Measurements from ENCODE around the gene SLC9A7.
"Not testable (repeated sequence)": the region's sequence is repeated elsewhere in the genome, so short reads cannot be mapped to it uniquely, and the experiment has no call there.

SLC9A7 gene

DNA sequence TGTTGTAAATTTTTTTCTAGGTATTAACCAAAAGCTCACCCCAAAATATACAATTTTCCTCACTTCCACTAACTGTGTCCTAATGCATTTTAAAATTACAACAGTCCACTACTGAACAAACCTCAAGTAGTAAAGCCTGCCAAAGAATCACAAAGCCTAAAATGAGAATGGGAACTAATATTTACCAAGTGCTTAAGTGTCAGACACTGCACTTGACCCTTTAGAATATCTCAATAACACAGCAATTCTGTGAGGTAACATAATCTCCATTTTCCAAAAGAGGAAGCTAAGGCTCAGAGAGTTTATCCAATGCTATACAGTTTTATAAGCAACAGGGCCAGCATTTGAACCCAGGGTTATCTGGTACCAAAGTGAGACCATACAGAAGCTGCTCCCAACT, 4.9 kb downstream of the SLC9A7 start:
- no peak for DNase-seq (ENCODE audit: low read depth)

DNA sequence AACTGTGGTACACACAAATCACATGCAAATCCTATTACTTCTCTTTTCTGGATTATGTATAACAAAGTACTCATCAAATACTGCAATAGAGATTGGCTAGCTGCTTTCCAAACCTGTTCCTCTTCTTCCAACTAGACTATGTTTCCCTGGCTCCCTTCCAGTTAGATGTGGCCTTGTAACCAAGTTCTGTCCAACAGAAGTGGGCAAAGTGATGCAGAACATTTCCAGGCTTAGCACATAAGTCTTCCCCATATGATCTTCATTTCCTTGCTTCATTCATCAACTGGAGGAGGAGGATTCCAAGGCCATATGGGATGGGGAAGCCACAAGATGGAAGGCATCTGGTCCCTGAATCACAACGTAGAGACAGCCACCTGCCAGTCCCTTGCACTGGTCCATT, 8.0 kb downstream of the SLC9A7 start:
- no peak for DNase-seq (ENCODE audit: low read depth)

GRCh38 chrX:46744009-46744408, 14.9 kb downstream of the SLC9A7 start:
- no peak for DNase-seq (ENCODE audit: low read depth)

DNA sequence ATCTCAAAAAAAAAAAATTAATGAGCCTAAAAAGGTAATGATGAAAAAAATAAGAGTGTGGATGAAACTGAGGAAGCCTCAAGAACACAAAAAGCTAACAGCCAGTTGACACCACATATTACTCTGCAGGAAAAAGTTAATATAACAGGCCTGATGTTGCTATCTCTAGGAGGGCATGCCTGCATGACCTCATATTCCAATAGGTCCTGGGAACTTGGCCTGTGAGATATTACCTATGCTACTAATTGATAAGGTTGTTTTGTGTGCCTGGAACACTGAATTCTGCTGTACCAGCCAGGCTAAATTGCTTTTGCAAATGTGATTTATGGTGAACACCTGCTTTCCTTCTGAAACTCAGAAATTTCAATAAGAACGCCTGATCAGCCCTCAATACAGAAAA, 15.9 kb downstream of the SLC9A7 start:
- DNase-seq (ENCODE audit: low read depth), result no peak

DNA sequence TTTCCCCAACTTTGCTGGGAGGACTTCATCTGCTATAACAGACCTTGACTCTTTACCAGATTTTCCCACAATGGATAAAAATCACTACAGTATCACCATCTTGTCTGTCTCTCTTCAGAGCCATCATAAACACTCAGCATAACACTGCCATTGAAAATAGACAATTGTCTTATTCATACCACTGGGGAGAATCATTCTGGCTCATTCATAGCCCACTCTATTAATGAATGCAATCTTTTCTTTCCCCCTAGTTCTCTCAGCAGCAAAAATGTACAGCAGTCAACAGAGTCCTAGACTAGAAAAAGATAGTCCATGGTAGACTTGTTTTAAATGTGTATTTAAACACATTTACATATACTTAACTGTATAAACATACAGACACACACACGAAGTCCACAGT, 19.2 kb downstream of the SLC9A7 start:
- DNase-seq (ENCODE audit: low read depth), result no peak

DNA sequence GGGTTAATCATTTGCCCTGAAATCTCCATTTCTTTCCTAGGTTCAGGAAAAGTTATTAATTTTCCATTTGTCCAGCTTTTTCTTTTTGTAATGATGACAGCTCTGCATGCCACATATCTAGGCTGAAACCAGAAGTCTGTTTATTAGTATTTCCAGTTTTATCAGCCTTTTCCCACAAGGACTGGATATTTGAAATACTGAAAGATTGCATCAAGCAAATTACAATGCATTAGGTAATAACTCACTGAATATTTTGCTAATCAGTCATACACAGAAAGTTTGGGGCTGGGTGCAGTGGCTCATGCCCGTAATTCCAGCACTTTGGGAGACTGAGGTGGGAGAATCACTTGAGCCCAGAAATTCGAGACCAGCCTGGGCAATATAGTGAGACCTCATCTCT, 21.5 kb downstream of the SLC9A7 start:
- DNase-seq (ENCODE audit: low read depth), result no peak

GRCh38 chrX:46737041-46737440, 21.9 kb downstream of the SLC9A7 start:
- DNase-seq (ENCODE audit: low read depth), result no peak

DNA sequence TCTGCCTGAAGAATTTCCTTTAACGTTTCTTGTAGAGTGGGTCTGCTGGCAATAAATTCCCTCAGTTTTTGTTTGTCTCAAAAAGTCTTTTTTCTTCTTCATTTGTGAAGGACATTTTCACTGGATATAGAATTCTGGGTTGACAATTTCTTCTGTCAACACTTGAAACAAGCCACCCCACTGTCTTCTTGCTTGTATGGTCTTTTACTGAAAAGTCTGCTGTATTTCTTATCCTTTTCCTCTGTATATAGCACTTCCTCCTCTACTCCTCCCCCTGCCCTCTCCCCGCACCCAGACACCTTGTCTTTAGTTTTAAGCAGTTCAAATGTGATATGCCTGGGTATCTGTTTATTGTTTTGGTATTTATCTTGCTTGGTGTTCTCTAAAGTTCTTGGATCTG, 23.3 kb downstream of the SLC9A7 start:
- no peak for DNase-seq (ENCODE audit: low read depth)

DNA sequence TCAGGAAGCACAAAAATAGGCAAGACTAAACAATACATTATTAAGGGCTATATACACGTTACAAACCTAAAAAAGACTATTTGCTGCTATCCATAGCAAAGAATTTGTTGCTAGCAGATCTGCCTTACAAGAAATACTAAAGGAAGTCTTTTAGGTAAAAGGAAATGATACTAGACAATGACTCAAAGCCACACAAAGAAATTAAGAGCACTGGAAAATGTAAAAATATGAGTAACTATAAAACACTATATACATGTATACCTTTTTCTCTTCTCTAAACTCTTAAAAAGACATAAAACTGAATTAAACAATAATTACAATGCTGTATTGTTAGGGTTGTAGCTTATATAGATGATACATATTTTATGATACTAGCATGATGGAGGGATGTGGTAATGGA, 25.7 kb downstream of the SLC9A7 start:
- DNase-seq (ENCODE audit: low read depth), result no peak

DNA sequence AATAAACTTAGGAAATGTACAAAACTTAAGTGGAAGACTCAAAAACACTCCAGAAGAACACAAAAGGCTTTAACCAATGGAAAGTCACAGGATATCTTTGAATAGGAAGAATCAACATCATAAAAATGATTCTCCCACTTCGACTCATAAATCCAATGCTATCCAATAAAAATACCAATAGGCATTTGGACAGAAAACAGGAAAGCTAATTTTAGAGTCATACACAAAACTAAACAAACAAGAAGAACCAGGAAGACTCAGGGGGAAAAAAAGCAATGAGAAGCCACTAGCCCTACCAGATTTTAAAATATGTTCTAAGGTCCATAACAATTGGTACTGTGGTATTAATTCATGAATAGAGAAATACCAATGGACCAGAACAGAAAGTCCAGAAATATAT, 28.2 kb downstream of the SLC9A7 start:
- DNase-seq (ENCODE audit: low read depth), result no peak

- no peak for DNase-seq (ENCODE audit: low read depth)
Measured at GRCh38 chrX:46727441-46727840, 31.5 kb downstream of the SLC9A7 start.

DNA sequence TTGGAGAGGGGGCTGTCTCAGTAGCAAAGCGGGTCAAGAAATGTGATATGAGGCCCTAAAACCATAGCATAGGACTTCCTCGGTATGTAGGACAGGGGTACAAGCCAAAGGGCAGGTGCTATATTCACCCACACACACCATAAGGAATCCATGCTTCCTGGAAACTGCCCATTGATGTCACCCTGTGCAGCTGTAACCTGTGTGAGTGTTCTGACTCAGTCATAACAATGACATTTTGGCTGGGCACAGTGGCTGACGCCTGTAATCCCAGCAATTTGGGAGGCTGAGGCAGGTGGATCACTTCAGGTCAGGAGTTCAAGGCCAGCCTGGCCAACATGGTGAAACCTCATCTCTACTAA, 35.4 kb downstream of the SLC9A7 start:
- DNase-seq (ENCODE audit: low read depth), result not testable (repeated sequence)

GRCh38 chrX:46722742-46723568, 36.0 kb downstream of the SLC9A7 start:
- DNase-seq (ENCODE audit: low read depth), result no peak

DNA sequence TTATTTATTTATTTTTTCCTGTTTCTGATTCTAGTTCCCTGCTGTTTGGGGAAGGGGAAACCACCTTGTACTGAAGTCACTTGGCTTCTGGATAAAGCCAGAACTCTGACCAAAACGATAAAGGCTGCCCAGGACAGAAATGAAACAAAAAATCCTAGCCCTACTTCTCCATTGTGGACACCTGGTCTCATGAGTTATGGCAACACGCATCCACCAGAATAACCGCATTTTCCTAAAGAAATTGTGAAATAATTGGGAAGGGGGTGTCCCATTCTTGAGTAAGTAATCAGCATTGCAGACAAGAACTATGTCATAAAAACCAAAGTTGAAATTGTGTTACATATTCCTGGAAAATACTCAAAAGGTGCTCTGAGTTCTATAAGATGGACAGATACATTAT, 42.1 kb downstream of the SLC9A7 start:
- DNase-seq (ENCODE audit: low read depth), result no peak

GRCh38 chrX:46715997-46716396, 42.9 kb downstream of the SLC9A7 start:
- DNase-seq (ENCODE audit: low read depth), result no peak

DNA sequence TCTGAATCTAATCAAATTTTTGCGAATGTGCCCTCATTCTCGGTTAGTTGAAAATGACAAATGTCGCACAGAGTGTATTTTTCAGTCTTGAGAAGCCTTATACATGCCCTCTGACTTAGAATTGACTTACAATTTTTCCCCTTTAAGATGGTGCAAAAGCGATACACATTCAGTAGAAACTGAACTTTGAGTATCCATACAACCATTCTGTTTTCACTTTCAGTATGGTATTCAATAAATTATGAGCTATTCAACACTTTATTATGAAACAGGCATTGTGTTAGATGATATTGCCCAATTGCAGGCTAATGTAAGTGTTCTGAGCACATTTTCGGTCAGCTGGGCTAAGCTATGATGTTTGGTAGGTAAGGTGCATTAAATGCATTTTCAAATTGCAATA, 43.4 kb downstream of the SLC9A7 start:
- no peak for DNase-seq (ENCODE audit: low read depth)

DNA sequence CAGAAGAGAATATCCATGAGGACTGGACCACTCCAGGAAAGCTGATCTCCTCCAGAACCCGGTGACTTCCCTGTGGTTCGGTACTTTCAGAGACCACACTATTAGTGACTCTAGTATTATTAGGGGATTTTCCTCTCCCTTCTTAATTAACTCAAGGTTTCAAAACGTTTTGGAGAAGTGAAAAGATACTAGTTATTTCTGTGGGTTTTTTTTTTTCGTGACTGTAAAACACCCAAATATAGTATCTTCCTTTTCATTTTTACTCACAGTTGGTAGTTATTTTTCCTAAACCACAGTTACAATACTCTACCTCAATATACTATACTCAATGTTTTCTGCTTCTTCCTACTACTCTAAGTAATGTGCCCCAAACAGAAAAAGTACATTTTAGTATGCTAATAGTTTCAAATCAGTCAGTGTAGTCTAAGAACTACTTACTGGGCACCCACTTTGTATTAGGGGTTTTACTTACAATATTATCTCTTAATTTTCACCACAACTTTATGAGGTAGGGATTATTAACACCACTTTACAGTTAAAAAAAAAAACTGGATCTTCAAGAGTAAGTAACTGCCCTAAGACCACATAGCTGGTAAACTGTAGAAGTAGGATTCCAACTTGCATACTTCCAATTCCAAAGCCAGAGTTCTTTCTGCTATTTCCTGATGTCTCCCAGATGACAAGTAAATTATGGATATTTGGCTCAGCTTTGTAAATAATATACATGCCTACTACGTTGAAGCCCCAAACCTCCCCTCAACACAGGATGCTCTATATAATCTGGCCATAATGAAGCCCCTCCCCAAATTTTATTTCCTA, 45.0 kb downstream of the SLC9A7 start:
- no peak for DNase-seq (ENCODE audit: low read depth)

DNA sequence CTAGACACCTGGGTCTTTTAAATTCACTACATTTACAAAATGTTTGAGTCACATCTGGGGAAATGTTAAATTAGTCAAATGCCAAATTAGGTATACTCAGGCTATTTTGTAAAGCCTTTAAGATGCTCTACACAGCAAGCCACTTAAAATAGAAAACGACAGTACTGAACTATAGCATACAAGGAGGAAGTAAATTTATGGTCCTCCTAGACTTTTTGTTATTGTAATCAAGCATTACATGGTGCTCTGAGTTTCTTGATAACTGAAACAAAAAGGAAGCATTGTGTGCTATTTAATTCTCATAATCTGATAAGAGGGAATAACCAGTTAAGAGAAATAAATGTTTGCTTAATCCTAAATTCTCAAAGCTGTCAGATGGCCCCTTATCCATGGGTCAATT, 46.2 kb downstream of the SLC9A7 start:
- DNase-seq (ENCODE audit: low read depth), result no peak

- no peak for DNase-seq (ENCODE audit: low read depth)
Measured at GRCh38 chrX:46710927-46711623, 47.8 kb downstream of the SLC9A7 start.

DNA sequence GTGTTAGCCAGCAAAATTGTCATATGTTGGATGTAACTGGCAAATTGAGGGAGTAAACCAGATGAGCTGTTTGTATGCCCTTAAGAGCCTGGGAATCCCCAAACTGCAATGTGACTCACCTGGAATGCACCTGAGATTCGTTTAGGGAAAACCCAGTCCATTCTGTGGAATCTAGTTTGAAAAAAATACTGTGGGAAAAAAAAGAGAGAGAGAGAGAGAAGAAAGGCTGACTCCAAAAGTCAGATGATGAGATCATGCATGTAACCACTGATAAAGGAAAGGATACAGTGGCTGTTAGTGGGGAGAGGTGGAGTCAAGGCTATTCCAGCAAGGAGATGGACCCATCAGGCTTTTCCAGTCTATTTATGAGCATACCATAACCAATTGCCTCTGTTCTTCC, 48.5 kb downstream of the SLC9A7 start:
- no peak for DNase-seq (ENCODE audit: low read depth)

- DNase-seq (ENCODE audit: low read depth), result no peak
Measured at GRCh38 chrX:46707274-46707965, 51.5 kb downstream of the SLC9A7 start.

DNA sequence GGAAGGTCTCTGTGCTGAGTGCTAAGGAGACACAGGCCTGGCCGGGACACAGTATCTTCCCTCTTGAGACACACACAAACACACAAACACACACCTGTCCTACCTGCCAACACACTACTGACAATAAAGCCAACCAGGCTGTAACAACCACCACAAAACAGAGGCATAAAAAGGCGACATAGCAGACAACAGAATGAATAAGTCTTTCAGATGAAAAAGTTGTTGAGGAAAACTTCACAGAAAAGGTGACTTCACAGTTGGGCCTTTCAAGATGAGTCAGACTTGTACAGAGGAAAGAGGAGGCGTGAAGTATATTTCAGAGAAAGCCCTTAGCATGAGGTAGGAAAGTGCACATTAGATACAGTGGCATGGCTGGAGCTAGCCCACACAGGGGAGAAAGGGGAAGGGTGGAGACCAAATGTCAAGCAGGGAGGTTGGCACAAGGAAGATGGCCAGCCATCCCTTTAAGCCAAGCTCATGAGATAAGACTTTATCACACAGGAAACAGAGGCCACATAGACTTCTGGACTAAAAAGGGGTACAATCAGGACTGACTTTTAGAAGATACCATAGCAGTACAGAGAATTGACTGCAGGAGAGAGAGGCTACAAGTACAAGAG, 54.0 kb downstream of the SLC9A7 start:
- DNase-seq (ENCODE audit: low read depth), result no peak
